Measurements from ENCODE around the gene RET. TPM values are rescaled to one million over a fixed set of nuclear protein-coding genes. Genes with fewer than 3 reads are reported as not detected.
A peak's percentile ranks its signal among the peaks of the same experiment; 100 is the strongest.

Gene RET
- total and polyA plus RNA-seq, 2 of the 8 experiments (the other 6 are each of a cell fraction or from before 2014, with no cell fraction given), result 6.7 to 8.4 TPM

- Histone ChIP-seq H3K4ac (replicated peaks; ENCODE audit: insufficient read length, low read depth, low read length) (peak overlapping the region; percentile 82), H3K9ac (replicated peaks in 1 of 4; ENCODE audit: extremely low read depth in 1 of 4, low read depth in 3 of 4, low read length in 3 of 4) (no peak overlapping the region), H4K5ac (ENCODE audit: insufficient read length, low read depth, low read length) (no peak overlapping the region), H4K20me1 (replicated peaks in 1 of 2; ENCODE audit: control insufficient read depth in 1 of 2, insufficient read depth in 2 of 2, low read length in 2 of 2) (no peaks in the 10 kb centered on the region), H2BK120ac (replicated peaks; ENCODE audit: low read depth, low read length) (no peak overlapping the region), H4K91ac (replicated peaks; ENCODE audit: insufficient read length, low read length) (no peak overlapping the region), H3K23ac (ENCODE audit: insufficient read length) (no peak overlapping the region), H3K79me2 (ENCODE audit: control insufficient read depth in 1 of 2, insufficient read depth in 2 of 2, low read length in 2 of 2) (no peaks in the 10 kb centered on the region), H4K8ac (ENCODE audit: extremely low read depth, insufficient read depth, low read length) (0 out of 2 replicates have a peak overlapping the region, but pooled peaks have one; percentile 40), H2BK20ac (ENCODE audit: low read length) (no peak overlapping the region), H2AK5ac (ENCODE audit: low read depth, low read length) (no peak overlapping the region), H3K27ac (ENCODE audit: low read depth, low read length) (no peak overlapping the region), H3K56ac (replicated peaks; ENCODE audit: insufficient read length, low read depth, low read length) (no peak overlapping the region), H2BK15ac (ENCODE audit: low read length) (no peak overlapping the region), H2BK12ac (ENCODE audit: low read depth, low read length) (peak overlapping the region; percentile 60; the same call in 1 of the 2 replicates), H3K79me1 (ENCODE audit: low read depth, low read length) (no peaks in the 10 kb centered on the region), H3K4me2 (ENCODE audit: insufficient read depth in 1 of 2, low read depth in 2 of 2, low read length in 2 of 2) (peak overlapping the region in 1 of 2 experiments; percentile 33; a peak in 1 of 4 replicates), H2BK5ac (ENCODE audit: low read depth, low read length) (no peak overlapping the region), H3K14ac (ENCODE audit: insufficient read length) (no peak overlapping the region), H2AFZ (ENCODE audit: low read length) (no peak overlapping the region), H3K4me3 (ENCODE audit: extremely low read depth in 1 of 4, insufficient read depth in 2 of 4, low read depth in 3 of 4, low read length in 4 of 4) (no peak overlapping the region), H3K4me1 (replicated peaks in 1 of 4; ENCODE audit: control insufficient read depth in 3 of 4, insufficient read depth in 4 of 4, low read length in 3 of 4) (peaks cover 0 to 8% (median 5%) of the 10 kb centered on the region in 4 experiments; a peak in 4 of 7 replicates), H3K36me3 (ENCODE audit: control insufficient read depth in 2 of 4, insufficient read depth in 4 of 4, low read length in 3 of 4) (no peaks in the 10 kb centered on the region), H3K18ac (ENCODE audit: extremely low read depth, low read length) (no peak overlapping the region), H3K27me3 (replicated peaks in 1 of 4; ENCODE audit: control insufficient read depth in 3 of 4, extremely low read depth in 1 of 4, insufficient read depth in 3 of 4, low read length in 3 of 4) (no peaks in the 10 kb centered on the region; a peak in 1 of 7 replicates), H3K9me3 (ENCODE audit: insufficient read depth in 2 of 2, low read depth in 1 of 2, low read length in 1 of 2) (no peaks in the 10 kb centered on the region), H3K23me2 (ENCODE audit: low read depth, low read length) (no peaks in the 10 kb centered on the region)
- DNase-seq (ENCODE audit: low read depth in 1 of 2, low spot score in 2 of 2) (no peak), FAIRE-seq (no peak)
- ChIA-PET POLR2A (ENCODE audit: partially characterized antibody) (interaction anchor here (1.4 kb wide), 1 partner anchor 11 kb away, joined by 3 read pairs; no protein-coding TSS in a partner anchor), CTCF (ENCODE audit: partially characterized antibody) (interaction anchor here (1.0 to 9.6 kb wide), 5 partner anchors 14 to 131 kb away, joined by 3 to 100 read pairs (median 4); partner anchors contain the start of gene RET)
- TF ChIP-seq TAF7 (optimal IDR thresholded peaks at IDR 0.05; ENCODE audit: borderline replicate concordance, low read depth, low read length), result no peak
- no peak for TF ChIP-seq SP2 (IDR thresholded peaks at IDR 0.05; ENCODE audit: low read length)
- TF ChIP-seq EZH2 (IDR thresholded peaks at IDR 0.05; ENCODE audit: low read depth, low read length, severe bottlenecking), result no peak
- no peak for TF ChIP-seq E2F6 (IDR thresholded peaks at IDR 0.05)
- no peak for TF ChIP-seq POLR2A (IDR thresholded peaks at IDR 0.05; ENCODE audit: control extremely low read depth in 1 of 2, low read depth in 2 of 2, low read length in 2 of 2)
- 84% methylated on average over 5 of the region's 11 CpGs; no CpG with 5 or more reads in 1 of the 2 experiments for WGBS, 2 experiments (ENCODE audit: extremely low coverage in 1 of 2, insufficient coverage in 1 of 2, insufficient read length in 1 of 2, insufficient replicate concordance in 2 of 2, low coverage in 1 of 2, low lambda C conversion rate in 2 of 2, missing lambda C conversion rate in 1 of 2)
These were observed 12.4 kb upstream of the RET start for GRCh38 chr10:43064331-43065075.

Measured in H1 (cell line).